PC-9 (cell line): ENCODE measurements around the gene PNO1. TPM values are rescaled to one million over a fixed set of nuclear protein-coding genes. Genes with fewer than 3 reads are reported as not detected.

Source experiments
- BruUV-seq: library from RNA; stranded (reverse); fragments of 400-500 nt; replicated peaks from 2 replicates; lab custom pipeline; 2021; lab: Mats Ljungman, UMichigan
- CTCF ChIA-PET: fragments of 300-600 bp; sonication (Branson Sonifier 250); formaldehyde crosslinking; loops from one replicate; lab custom pipeline; 2022; ENCODE audit warnings: antibody characterized with exemption; lab: Charles Lee
- POLR2A ChIA-PET: fragments of 300-600 bp; sonication (Branson Sonifier 250); formaldehyde crosslinking; loops from one replicate; lab custom pipeline; 2022; ENCODE audit warnings: antibody characterized with exemption; ENCODE audit not compliant: unreplicated experiment; lab: Charles Lee
- DNase-seq, 2 experiments: peaks; one replicate each; pipeline versions ENCODE4 v3.0.0 to v3.0.0-alpha.2; 2015 to 2022; ENCODE audit warnings: mixed read lengths in 1 of 2
- H2AFZ ChIP-seq: fragments of 200-600 bp; sonication (generic); 2 replicates; pipeline ENCODE4 v1.8.1; 2017; ENCODE audit warnings: antibody characterized with exemption
- H3F3A ChIP-seq: fragments of 200-600 bp; sonication (generic); 2 replicates; pipeline ENCODE4 v1.8.1; 2017; ENCODE audit warnings: antibody characterized with exemption, mild to moderate bottlenecking, low read depth; ENCODE audit not compliant: insufficient read depth
- H3K27ac ChIP-seq: fragments of 200-600 bp; sonication (generic); 2 replicates; pipeline ENCODE4 v1.6.1; 2016; ENCODE audit warnings: mixed run types
- H3K27me3 ChIP-seq: fragments of 200-600 bp; sonication (generic); 2 replicates; pipeline ENCODE4 v1.6.1; 2016; ENCODE audit warnings: low read depth, mixed run types; ENCODE audit not compliant: insufficient read depth
- H3K36me3 ChIP-seq: fragments of 200-600 bp; sonication (generic); 2 replicates; pipeline ENCODE4 v1.6.1; 2016; ENCODE audit warnings: low read depth, mixed run types
- H3K4me1 ChIP-seq: fragments of 200-600 bp; sonication (generic); replicated peaks from 2 replicates; pipeline ENCODE4 v1.6.1; 2016; ENCODE audit warnings: mixed run types; ENCODE audit not compliant: insufficient read depth
- H3K4me2 ChIP-seq: fragments of 200-600 bp; sonication (generic); 2 replicates; pipeline ENCODE4 v1.6.1; 2017; ENCODE audit warnings: mixed run types
- H3K4me3 ChIP-seq: fragments of 200-600 bp; sonication (generic); 2 replicates; pipeline ENCODE4 v1.6.1; 2016; ENCODE audit warnings: mixed run types
- H3K79me2 ChIP-seq: fragments of 200-600 bp; sonication (generic); 2 replicates; pipeline ENCODE4 v1.6.1; 2017; ENCODE audit warnings: low read depth, mixed run types
- H3K9me2 ChIP-seq: fragments of 200-600 bp; sonication (generic); 2 replicates; pipeline ENCODE4 v1.8.1; 2017; ENCODE audit warnings: mild to moderate bottlenecking; ENCODE audit not compliant: insufficient read depth
- H3K9me3 ChIP-seq: fragments of 200-600 bp; sonication (generic); 2 replicates; pipeline ENCODE4 v1.8.1; 2016; ENCODE audit warnings: low read depth; ENCODE audit not compliant: insufficient read depth
- H4K20me1 ChIP-seq: fragments of 200-600 bp; sonication (generic); 2 replicates; pipeline ENCODE4 v1.8.1; 2017; ENCODE audit not compliant: insufficient read depth
- CTCF ChIP-seq: fragments of 200-600 bp; sonication (generic); conservative IDR thresholded peaks from 2 replicates; pipeline ENCODE4 v1.6.1; 2017; ENCODE audit warnings: mixed run types, antibody characterized with exemption, mild to moderate bottlenecking, moderate library complexity
- EZH2 ChIP-seq: fragments of 200-600 bp; sonication (generic); IDR thresholded peaks from 2 replicates; pipeline ENCODE4 v1.8.0; 2017; ENCODE audit warnings: antibody characterized with exemption, low read depth
- intact Hi-C: fragments of 100-400 bp; cut with micrococcal nuclease; formaldehyde crosslinking; loops from one replicate; pipeline ENCODE4 v1.10.0; 2022; ENCODE audit not compliant: unreplicated experiment
- total RNA-seq: library from RNA; stranded (reverse); gene quantifications from 2 replicates; pipeline ENCODE4 v1.2.3, GENCODE V29; 2021

Gene PNO1
- total RNA-seq, 1 experiment from 2014 or later: 17.8 TPM

DNA sequence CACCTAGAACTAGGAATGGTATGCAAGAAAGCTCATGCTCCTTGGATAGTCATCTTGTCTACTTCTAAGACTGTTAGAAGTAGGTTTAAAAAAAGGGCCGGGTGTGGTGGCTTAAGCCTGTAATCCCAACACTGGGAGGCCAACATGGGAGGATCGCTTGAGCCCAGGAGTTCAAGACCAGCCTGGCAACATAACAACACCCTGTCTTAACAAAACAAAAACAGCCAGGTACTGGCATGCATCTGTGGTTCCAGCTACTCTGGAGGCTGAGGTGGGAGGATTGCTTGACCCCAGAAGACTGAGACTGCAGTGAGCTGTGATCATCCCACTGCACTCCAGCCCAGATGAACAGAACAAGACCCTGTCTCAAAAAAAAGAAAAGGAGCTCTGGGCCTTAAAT lies 19.9 kb downstream of the PNO1 start:
- TF ChIP-seq EZH2 (no peak), CTCF (no peak)
- no peak for DNase-seq
- Histone ChIP-seq H4K20me1 (peaks cover 15% of the 10 kb centered on the region), H3K36me3 (peaks cover 28% of the 10 kb centered on the region; the same call in 1 of the 2 replicates), H3K4me1 (no peaks in the 10 kb centered on the region), H3K27ac (peak overlapping the region; percentile 28; the same call in 1 of the 2 replicates), H3K79me2 (no peaks in the 10 kb centered on the region), H3F3A (peaks cover 33% of the 10 kb centered on the region; the same call in 1 of the 2 replicates), H3K27me3 (no peaks in the 10 kb centered on the region), H3K4me3 (no peak overlapping the region), H3K9me2 (no peaks in the 10 kb centered on the region), H3K4me2 (no peak overlapping the region), H2AFZ (no peak overlapping the region), H3K9me3 (no peaks in the 10 kb centered on the region)
- ChIA-PET POLR2A (no interaction called here), CTCF (no interaction called here)
- no TSS peak for BruUV-seq
- intact Hi-C loops: no loop called here

DNA sequence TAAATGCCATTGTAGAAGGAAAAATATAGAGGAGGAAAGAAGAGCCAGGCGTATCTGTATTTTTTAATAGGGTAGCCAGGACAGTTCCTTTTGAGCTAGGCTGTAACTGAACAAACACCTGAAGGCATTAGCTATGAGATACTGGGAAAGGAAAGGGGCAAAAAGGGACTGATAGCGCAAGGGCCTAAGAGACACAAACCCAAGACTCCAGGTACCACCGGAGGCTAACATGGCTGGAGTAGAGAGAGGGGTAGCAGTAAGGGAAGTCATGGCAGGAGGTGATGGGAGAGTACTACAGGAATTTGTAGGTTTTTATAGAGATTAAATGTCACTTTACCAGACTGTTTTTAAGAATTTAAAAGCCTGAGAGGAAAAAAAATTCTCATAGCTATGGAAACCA lies 20.7 kb downstream of the PNO1 start:
- no peak overlapping the region for H3K4me3 ChIP-seq
- H3K27me3 ChIP-seq: no peaks in the 10 kb centered on the region
- H2AFZ ChIP-seq: no peak overlapping the region
- H3K27ac ChIP-seq: peak overlapping the region; percentile 28; the same call in 1 of the 2 replicates
- TF ChIP-seq EZH2 (no peak), CTCF (no peak)
- peaks cover 21% of the 10 kb centered on the region; the same call in 1 of the 2 replicates for H3K36me3 ChIP-seq
- H3K79me2 ChIP-seq: no peaks in the 10 kb centered on the region
- ChIA-PET POLR2A (interaction anchor here (0.5 kb wide), 1 partner anchor 9 kb away, joined by 4 read pairs; no protein-coding TSS in a partner anchor), CTCF (interaction anchor here (0.5 kb wide), 1 partner anchor 13 kb away, joined by 4 read pairs; no protein-coding TSS in a partner anchor)
- H3K4me2 ChIP-seq: no peak overlapping the region
- no peaks in the 10 kb centered on the region for H3K9me2 ChIP-seq
- H3K9me3 ChIP-seq: no peaks in the 10 kb centered on the region
- H3F3A ChIP-seq: peaks cover 36% of the 10 kb centered on the region; the same call in 1 of the 2 replicates
- DNase-seq: no peak
- no peaks in the 10 kb centered on the region for H3K4me1 ChIP-seq
- peaks cover 15% of the 10 kb centered on the region for H4K20me1 ChIP-seq
- intact Hi-C loops: no loop called here
- no TSS peak for BruUV-seq

DNA sequence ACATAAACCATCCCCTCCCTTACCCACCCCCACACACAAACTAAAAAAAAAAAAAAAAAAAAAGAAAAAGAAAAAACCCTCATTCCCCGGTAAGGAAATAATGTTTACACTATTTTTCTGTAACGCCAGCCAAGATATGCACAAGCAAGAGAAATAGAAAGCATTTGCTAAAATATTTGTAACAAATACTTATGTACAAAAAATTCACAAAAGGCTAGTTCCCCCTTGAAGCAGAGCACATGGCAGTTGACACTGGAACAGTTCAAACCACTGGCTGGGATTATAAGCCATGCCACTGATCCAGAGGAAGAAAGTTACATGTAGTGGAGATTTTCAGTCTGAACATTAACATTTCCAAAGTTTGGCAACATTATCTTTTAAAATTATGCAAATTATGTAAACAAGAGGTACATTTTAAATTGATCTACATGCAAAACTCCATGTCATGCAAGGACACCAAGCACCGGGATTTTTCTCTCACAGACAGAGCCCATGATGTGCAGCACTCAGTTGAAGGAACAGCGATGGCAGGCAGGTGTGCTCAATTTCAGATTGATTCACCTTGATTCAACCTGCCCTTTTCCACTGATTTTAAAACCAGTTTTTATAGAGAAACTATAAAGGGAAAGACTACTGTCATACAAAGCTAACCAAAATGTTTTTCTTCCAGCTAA lies 21.4 kb downstream of the PNO1 start:
- intact Hi-C loops: no loop called here
- H3K36me3 ChIP-seq: peaks cover 21% of the 10 kb centered on the region; the same call in 1 of the 2 replicates
- BruUV-seq: no TSS peak

More for the DNA sequence above, 21.4 kb downstream of the PNO1 start:
- Histone ChIP-seq H4K20me1 (peaks cover 15% of the 10 kb centered on the region), H3K9me3 (no peaks in the 10 kb centered on the region), H3K4me3 (no peak overlapping the region), H2AFZ (no peak overlapping the region), H3K79me2 (no peaks in the 10 kb centered on the region), H3K27ac (no peak overlapping the region), H3F3A (peaks cover 36% of the 10 kb centered on the region; the same call in 1 of the 2 replicates), H3K4me2 (no peak overlapping the region), H3K4me1 (no peaks in the 10 kb centered on the region), H3K9me2 (no peaks in the 10 kb centered on the region), H3K27me3 (no peaks in the 10 kb centered on the region)
- DNase-seq: no peak
- ChIA-PET CTCF (no interaction called here), POLR2A (interaction anchor here (0.5 kb wide), 1 partner anchor 9 kb away, joined by 4 read pairs; no protein-coding TSS in a partner anchor)
- no peak for TF ChIP-seq EZH2
- TF ChIP-seq CTCF: no peak
